GM18526 (cell line): ENCODE data around the gene RTN4R.

Source experiments
- POLR2A ChIP-seq: IDR thresholded peaks from 3 replicates; pipeline ENCODE4 v1.6.1; 2011; ENCODE audit not compliant: insufficient read length; ENCODE audit errors: extremely low read depth

RTN4R gene

DNA sequence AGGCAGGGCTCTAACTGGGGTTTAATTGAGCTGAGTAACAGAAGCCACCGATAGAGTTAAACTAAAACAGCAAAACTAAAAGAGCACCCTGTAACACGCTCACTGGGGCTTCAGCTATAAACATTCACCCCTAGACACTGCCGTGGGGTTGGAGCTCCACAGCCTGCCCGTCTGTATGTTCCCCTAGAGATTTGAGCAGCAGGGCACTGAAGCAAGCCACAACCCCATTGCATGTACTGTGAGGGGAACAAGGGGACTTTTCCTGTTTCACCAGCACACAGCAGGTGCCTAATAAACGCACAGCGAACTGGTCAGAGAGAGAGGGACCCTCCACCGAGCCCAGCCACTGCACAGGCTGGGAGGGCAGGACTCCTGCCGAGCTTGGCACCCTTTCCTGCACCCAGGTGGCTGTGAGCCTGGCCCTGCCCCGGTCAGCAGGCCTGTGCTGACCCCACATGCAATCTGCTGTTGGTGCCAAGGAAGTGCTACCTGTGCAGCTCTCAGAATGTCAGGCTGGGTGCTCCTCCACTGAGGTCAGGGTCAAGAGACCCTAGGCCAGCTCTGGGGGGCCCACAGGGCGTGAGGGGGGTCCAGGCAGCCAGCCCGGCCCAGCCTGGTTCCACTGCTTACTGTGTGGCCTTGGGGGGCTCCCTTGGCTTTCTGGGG lies 31.9 kb downstream of the RTN4R start:
- no peak for TF ChIP-seq POLR2A

DNA sequence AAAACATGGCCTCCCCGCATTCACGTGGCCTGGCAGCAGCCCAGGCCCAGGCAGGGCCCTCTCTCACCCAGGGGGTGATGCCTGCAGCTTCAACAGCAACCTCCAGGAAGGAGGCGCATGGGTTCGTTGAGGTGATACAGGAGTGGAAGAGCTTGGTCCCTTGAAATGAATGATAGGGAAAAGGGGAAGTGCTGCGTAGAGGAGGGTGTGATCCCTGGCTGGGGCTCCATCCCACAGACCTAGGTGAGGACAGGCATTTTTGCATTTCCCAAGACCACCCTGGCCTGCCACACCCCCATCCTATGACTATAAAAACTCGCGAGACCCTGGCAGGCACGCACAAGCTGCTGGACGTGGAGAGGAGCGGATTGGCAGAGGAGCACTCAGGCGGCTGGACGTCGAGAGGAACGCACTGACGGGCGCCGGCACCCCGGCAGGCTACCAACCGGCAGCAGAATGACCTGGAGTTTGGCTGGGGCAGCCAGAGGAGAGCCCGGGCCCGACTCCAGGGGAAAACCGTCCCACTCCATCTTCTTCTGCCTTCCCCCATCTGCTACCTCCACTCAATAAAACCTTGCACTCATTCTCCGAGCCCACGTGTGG lies 32.6 kb downstream of the RTN4R start:
- TF ChIP-seq POLR2A: no peak

DNA sequence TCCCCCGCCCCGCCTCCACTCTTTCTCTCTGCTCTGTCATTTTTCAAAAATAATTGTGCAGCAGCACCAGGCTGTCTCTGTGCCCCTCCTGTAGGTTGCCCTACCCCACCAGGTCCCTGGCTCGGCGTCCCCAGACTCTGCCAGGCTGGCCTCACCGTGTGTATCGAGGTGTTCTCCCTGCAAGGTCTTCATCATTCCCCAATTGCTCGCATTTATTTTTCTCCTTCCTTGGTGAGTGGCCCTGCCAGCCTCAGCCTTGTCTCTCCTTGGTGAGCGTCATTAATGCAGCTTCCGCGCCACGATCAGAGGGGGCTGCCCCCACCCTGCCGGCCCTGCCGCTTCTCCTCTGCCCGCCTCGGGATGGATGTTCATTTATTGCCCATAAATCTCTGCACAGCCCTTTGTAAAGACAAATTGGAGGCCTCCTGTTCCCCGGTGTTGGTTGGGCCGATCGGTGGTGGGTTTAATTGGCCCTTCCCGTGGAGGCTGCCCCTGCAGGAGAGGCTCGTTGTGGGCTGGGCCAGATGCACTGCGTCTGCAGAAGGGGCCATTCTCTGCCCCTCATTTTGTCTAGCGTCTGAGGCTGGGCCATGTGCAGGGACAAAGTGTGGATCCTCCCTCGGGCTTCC lies 33.2 kb downstream of the RTN4R start:
- no peak for TF ChIP-seq POLR2A

DNA sequence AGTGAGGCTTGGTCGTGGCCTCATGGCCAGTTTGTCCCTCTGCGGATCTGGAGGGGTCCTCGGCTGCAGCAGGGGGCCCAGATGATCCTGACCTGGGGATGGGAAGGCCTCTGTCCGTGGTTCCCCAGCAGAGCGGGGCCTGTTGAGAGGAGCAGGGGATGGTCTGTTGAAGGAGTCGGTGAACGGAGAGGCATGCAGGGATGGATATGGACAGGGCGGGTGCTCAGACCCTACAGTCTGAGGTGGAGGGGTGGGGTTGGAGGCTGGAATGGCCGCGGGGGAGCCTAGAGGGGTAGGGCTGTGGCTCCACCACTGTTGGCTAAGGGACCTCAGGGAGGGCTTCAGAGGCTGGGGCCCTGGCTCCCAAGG lies 33.8 kb downstream of the RTN4R start:
- no peak for TF ChIP-seq POLR2A

DNA sequence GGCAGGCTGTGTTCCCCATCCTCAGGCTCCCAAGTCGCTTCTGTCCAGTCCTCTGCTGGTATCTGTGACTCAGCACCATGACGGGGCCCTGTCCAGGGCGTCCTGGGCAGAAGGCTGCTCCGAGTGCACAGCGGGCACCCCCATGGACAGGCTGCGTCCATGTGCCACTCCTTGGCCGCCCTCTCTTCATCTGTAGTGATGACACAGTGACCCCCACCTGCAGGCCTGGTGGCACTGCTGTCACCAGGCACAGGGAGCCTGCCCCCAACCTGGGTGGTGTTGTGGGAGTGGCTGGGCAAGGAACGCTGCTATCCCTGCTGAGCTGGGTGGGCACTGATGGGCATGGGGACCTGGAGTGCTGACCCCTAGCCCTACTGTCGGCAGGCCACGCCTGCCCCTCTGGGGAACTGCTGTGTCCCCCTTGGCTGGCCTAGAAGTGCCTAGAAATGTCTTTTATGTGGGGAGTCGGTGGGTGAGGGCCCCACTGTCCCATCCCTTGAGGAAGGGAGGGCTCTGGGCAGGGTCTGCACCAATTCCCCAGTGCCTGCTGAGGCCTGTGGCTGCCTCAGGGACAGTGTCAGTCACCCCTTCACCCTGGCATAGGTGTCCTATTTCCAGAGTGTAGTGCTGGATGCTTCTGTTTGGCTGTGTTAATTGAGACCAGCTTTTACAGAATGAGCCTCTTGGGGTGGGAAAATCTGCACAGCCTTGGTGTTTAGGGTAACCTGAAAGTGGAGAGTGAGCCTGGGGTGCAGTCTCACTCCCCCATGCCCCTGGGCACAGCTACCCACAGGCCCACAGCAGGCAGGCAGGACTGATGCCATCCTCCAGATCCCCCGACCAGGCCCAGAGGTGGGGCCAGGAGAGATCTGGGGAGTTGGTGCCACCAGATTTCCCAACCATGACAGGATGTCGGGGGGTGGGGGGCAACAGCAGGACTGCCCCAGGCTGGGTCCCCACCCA lies 34.5 kb downstream of the RTN4R start:
- no peak for TF ChIP-seq POLR2A

DNA sequence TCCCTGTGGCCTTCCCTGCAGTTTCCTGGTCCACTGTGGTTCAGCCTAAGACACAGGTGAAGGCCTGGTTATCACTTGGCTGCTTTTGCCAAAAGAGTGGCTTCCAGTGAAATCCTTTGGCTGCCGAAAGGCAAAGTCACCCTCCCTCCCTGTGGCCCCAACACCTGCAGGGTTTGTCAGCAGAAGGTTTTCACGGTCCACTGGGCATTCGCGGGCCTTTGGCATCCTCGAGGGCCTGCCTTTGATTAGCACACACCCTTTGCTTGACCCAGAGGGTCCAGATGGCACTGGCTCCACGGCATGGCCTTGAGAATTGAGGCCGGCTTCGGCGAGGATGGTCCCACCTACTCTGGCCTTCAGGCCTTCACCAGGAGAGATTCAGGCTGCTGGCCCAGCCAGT lies 35.3 kb downstream of the RTN4R start:
- no peak for TF ChIP-seq POLR2A

DNA sequence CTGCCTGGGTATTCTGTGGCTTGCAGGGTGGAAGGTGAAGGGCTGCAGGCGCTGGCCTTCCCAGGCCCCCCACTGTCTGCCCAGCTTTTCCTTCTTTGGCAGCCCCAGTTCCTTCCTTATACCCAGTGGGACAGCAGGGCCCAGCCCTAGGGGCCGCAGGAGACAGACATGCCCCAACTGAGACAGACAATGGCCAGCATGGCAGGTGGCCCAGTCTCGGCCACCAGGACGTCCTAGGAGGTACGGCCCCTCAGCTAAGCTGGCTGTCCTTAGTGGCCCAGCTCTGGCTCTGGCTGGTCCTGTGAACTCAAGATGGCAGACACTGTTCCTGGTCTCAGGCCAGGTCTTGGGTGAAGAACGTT lies 35.9 kb downstream of the RTN4R start:
- TF ChIP-seq POLR2A: no peak

DNA sequence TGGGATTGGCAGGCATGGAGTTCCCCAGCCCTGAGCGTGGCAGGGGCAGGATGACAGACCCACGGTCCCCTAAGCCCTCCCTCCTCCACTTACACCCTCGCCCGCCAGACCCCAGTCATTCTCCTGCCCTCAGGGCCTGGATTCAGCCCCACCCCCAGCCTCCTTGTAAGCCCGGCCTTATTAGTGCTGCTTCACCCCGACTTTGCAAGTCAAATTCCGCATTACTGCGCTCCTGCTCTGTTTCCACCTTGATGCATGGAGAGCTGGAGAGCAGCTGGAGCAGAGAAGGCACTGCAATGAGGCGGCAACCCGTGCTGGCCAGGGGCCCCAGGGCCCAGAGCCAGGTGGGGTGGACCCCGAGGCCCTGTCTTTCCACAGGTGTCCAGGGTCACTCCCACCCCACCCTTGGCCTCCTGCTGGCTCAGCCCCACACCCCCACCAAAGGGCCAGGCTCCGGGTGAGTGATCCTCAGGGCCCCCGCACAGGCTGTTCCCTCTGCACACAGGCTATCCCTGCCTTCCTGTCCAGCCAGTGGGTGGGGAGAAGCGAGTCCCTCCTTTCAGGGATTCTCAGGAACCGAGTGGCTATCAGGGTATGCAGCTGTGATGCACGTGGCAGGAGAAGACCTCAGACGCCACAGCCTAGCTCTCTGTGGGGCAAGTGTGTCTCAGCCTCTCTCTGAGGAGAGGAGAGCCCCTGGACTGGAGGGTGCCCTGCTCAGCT lies 36.4 kb downstream of the RTN4R start:
- no peak for TF ChIP-seq POLR2A

DNA sequence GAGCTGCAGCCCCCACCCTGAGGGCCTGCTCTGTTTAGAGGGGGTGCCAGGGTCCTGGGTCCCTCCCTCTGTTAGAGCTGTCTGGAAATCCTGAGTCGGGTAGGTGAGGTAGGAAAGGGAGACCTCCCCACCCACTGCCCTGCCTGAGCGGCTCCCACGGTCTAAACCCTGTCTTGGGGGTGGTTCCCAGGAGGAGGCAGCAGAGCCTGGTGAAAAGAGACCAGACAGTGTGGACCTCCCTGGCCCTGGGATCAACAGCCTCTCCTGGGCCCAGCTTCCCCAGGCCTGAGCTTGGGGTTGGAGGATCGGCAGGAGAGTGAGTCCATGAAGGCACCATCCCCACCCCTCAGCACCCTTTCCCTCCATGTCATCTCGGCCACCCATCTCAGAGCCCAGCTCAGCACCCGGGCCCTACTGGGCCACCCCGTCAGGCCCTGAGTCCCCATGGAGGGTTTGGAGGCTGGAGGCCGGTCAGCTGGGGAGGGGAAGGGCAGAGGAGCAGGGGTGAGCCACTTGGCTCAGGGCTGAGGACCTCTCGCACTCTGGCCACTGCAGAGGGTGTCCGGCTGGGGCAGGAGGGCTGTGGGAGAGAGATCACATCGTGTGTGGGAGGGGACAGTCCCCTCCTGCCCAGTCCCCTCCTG lies 37.2 kb downstream of the RTN4R start:
- no peak for TF ChIP-seq POLR2A

DNA sequence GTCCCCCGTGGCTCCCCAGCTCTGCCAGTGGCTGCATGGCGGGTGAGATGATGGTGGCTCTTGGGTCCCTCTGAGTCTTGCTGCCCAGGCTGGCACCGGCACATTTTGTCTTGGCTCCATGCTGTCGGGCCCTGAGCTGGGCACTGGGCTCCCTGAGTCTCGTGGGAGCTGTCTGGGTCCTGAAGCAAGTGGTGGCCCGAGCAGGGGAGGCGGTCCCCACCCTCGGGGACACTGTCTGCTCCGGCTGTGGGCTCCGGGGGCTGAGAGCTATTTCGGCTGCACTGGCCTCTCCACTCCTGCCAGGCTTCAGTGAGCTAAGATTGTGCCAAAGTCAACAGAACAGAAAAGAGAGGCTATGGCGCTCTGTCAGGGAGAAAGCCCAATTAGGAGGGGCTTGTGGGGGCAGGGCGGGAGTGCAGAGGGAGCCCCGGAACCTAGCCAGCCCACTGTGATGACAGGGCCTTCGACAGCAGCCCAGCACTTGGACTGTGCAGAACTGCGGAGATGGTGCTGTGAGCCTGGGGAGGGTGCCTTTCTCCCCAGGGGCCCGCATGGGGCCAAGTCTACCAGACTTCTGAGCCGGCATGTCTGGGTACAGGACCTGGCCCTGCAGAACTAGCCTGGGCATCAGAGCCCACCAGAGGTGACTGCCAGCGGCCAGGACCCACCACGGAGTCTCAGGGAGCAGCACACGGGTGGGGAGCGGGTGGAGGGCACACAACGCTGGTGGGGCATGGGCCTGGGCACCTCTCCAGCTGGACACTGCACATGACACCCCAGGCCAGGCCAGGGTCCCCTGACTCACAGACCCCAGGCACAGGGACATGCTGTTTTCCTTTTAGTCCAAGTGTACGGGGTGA lies 38.0 kb downstream of the RTN4R start:
- TF ChIP-seq POLR2A: no peak

DNA sequence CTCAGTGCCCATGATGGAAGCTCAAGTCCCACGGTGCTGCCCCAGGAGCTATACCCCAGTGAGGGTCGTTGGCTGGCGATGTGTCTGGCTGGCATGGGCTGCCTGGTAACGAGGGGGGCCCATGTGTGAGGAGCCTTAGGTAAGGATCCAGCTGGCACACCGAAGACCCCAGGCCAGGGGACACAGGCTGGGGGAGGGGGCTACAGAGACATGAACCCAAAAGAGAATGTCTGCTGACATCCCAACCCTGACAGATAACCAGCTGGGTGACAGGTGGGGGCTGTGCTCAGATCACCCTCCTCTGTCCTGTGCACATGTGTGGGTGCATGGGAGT lies 39.2 kb downstream of the RTN4R start:
- no peak for TF ChIP-seq POLR2A

DNA sequence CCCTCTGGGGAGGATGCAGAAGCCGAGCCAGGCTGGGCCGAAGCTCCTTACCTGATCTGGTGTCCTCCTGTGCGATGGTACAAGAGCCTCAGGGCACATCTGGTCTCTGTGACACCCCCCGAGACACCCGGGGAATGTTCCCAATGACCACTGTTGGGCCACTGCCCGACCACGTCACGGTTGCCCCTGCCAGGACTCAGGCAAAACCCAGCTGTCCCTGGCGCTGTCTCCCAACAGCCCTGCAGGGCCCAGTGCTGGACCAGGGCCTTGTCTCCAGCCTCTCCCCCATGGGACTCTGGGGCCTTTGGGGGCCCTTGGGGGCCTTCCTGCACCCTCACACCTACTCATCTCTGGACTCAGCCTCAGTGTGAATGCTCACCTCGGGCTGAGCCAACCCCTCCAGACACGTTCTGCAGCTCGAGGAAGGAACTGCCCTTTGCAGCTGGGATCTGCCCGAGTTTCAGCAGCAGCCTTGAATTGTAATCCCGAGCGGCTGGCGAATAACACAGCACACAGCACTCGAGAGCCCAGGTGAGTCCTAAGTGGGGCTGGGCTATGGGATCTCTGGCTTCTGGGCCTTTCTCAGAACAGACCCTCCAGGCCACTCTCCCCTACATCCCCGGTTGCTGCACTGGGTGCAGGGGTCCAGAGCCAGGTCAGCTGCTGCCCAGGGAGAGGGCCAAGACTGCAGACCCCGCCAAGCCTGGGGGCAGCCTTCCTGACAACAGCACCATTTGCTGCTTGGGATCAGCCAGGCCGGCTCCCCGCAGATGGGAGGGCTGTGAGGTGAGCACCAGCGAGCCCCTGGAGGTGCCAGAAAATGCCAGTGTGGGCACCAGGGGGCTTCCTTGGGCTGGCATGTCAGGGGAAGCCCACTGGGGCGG lies 39.8 kb downstream of the RTN4R start:
- no peak for TF ChIP-seq POLR2A

DNA sequence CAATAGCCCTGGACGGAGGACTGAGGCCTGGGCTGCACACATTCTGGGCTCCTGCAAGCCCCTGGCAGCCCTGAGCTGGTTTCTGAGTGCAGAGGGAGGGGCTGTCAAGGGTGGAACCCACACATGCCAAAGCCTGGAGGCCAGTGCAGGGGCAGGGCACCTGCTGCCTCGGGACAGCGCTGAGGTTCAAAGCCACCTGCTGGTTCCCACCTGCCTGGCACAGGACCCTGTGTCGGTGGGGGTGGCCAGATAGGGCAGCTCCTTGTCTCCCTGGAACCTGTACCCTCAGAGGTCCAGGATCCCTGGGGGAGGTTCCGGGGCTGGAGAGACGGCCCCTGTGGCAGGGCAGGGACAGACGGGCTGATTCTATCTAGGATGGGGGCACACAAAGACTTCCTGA lies 40.8 kb downstream of the RTN4R start:
- TF ChIP-seq POLR2A: no peak
